K562 treated with DMSO at 1 percent for 4 hours (cell line): ENCODE results near the gene C1QTNF12. TPM values are rescaled to one million over a fixed set of nuclear protein-coding genes. Genes with fewer than 3 reads are reported as not detected.

ENCODE experiments used
- total RNA-seq: library from RNA; unstranded; fragments of 300-600 nt; gene quantifications from 2 replicates; pipeline ENCODE4 v1.2.3, GENCODE V29; 2022; ENCODE audit not compliant: insufficient read depth

C1QTNF12 gene, protein sequence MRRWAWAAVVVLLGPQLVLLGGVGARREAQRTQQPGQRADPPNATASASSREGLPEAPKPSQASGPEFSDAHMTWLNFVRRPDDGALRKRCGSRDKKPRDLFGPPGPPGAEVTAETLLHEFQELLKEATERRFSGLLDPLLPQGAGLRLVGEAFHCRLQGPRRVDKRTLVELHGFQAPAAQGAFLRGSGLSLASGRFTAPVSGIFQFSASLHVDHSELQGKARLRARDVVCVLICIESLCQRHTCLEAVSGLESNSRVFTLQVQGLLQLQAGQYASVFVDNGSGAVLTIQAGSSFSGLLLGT
- 1.9 TPM in 1 of 2 replicates, not detected in the other for total RNA-seq

DNA sequence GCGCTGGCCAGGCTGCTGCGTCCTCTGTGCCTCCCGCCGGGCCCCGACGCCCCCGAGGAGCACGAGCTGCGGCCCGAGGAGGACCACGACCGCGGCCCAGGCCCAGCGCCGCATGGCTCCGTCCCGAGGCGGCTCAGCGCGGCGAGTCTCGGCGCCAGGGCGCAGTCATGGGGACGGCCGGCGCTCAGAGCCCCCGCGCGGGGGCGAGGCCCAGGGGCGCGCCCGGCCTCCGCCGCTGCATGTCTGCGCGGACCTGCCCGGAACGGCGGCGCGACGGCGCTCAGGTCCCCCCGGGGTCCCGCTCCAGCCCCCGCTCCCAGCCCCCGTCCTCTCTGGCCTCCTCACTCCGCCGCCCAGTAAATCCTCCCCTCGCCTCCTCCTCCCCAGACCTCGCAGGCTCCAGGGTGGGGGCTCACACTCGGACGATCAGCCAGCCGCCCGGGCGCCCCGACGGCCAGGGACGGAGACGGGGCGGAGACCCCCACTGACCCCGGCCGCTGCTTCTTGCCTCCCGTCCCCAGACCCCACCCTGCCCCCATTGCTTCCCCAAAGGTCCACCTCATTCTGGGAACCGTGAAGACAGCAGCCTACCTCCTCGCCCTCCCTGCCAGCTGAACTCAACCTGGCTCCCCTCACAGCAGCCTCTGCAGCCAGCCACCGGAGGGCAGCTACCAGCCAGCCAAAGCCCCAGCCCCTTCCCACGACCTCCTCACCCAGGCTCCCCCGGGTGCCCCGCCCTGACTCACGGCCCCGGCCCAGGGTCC is at the start of gene C1QTNF12:
Gene C1QTNF12 (minus strand): TSS at position 146 of the 764 bp plus-strand sequence. CDS start 32 bp downstream, at position 114.

DNA sequence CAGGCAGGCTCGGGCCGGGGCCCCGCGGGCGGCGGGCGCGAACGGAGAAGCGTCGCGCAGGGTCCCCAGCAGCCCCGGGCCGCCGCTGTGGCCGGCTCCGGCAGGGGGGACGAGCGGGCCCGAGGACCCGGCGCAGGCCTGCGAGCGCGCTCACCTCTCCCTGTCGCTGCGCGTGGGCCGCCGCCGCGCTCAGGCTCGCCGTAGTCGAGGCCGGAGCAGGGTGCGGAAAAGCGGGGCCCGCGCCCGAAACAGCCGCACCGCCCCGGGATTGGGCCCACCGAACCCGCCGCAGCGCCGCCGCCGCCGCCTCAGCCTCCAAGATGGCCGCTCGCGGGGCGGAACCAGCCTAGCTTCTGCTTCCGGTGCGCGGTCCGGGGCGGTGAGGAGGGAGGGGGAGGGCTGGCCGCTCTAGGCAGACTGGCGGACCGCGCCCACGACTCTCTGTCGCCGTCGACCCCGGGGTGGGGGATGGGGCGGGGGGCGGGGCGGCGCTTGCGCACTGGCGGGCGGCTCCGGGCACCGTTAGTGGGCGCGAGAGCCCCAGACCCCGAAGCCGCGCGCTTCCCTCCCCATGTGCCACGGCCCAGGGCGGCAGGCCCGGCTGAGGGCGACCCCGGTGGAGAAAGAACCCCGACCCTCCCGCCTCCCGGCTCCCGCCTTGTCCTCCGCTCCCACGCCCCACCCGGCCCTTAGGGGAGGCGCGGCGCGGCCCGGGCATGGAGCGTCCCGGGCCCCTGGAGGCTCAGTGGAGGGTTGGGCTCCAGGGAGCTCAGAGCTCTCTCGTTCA is 27.2 kb upstream of the C1QTNF12 start, which contains the start of gene UBE2J2:
Gene UBE2J2 (minus strand): TSS at position 343 of the 787 bp plus-strand sequence. CDS start 5,862 bp downstream, outside the sequence.

DNA sequence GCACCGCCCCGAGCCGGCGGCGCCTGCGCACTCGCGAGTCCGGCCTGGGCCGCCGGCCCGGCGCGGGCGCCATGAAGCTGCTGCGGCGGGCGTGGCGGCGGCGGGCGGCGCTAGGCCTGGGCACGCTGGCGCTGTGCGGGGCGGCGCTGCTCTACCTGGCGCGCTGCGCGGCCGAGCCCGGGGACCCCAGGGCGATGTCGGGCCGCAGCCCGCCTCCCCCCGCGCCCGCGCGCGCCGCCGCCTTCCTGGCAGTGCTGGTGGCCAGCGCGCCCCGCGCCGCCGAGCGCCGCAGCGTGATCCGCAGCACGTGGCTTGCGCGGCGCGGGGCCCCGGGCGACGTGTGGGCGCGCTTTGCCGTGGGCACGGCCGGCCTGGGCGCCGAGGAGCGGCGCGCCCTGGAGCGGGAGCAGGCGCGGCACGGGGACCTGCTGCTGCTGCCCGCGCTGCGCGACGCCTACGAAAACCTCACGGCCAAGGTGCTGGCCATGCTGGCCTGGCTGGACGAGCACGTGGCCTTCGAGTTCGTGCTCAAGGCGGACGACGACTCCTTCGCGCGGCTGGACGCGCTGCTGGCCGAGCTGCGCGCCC is 14.2 kb downstream of the C1QTNF12 start, which contains the start of gene B3GALT6:
Gene B3GALT6 (plus strand): TSS at position 30 of the 588 bp plus-strand sequence. CDS start 42 bp downstream, at position 72.

DNA sequence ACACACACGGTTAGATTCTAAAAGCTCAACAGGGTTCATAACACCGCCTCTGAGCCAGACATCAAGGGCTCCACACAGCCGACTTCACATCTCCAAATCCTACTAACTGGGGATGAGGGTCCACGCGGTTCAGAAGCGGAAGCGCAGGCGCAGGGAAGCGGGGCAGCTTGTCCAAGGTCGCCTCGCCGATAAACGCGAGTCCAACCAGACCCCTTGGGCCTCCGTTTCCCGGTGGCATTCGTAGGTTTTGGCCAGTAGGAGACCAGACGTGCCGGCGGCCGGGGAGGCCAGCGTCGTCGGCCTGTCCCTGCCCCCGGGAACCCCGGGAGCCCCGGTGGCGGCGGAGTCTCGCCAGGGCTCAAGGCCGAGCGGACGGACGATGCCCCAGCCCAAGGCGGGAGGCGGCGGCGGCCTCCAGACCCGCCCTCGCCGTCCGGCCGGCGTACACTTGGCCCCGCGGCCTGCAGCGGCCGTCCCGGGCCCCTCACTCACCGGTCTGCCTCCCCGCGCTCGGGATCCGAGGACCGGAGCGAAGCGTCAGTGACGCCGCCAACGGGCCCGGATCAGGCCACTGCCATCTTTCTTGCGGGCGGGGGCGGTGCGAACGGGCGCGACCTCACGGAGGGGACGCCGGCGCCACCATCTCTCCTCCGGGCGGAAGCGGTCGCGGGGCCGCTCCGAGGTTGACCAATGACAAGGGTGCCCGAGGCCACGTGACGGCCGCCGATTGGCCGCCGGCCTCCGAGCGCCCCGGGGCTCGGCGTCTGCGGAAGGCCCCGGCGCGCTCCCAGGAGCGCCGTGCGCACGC is 14.9 kb downstream of the C1QTNF12 start, which contains the start of gene SDF4:
Gene SDF4 (minus strand): TSS at position 602 of the 808 bp plus-strand sequence. CDS start 3,229 bp downstream, outside the sequence.

DNA sequence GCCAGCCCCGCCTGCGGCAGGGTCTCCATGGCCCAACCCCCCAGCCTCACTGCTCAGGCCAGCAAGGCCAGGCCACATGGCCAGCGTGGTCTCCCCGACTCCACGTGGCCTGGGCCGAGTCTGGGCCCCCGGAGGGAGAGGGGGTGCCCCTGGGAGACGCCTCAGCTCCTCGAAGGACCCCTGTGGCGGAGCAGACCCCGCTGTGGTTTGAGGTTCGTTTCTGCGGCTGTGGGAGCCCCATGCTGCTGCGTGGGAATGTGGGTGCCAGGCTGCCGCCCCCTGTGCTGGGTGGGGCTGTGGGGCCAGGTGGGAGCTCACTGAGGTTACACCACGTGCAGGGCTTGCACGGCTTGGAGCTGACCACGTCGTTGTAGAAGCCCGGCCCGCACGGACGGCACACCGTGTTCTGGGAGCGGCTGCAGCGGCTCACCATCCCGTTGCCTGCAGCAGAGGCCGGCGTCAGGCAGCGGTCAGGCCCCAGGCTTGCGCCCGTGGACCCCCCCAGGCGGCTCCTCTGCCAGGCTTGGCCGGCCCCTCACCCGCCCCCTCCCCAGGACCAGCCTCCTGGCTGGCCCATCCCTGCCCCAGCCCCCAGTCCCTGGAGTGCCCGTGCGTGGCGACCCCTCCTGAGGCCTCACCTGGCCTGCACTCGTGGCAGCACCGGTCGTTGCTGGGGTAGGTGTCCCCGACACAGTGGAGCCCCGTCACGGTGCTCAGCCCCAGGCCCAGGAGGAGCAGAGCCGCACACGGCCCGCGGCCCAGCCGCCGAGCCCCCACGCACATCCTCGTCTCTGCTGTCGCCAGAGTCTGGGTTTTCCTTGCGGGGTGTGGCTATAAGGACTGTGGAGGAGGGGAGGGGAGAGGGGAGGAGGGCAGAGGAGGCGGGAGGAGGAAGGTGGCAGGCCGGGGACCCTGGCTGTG is 32.9 kb downstream of the C1QTNF12 start, which contains the start of gene TNFRSF4:
Gene TNFRSF4 (minus strand): TSS at position 809 of the 921 bp plus-strand sequence. CDS start 26 bp downstream, at position 783.

DNA sequence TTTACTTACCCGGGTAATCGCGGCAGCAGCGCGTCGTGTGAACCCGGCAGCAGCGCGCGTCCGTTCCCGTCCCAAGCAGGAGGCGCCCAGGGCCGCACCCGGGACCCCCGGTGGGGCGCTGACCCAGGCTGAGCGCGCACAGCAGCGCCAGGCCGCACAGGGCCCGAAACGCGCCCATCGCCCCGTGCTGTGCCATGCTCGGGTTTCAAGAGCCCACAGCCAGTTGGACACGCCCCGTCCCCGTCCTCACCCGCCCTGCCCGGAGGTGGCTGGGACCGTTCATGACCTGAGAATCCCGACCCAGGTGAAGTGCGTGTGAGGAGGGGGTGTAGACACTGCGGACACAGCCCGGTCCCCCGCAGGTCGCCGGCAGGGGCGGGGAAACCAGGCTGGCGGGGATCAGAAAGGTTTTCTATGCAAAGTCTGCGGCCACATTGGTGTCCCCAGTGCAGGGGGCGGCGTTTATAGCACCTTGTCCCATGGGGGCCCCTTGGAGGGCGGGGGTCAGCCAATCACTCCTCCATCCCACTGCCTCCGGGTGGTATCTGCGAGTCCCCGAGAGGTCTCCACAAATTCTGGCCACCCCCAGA is 40.1 kb downstream of the C1QTNF12 start, which contains the start of gene TNFRSF18:
Gene TNFRSF18 (minus strand): TSS at position 217 of the 590 bp plus-strand sequence. CDS start 21 bp downstream, at position 196.

Other genes with a start within 250 kb of the C1QTNF12 start
- 15.8 and 21.8 TPM in 2 replicates for gene HES4, start 246.6 kb downstream of the C1QTNF12 start, total RNA-seq
- 95.4 and 108 TPM in 2 replicates for gene ISG15, start 233.2 kb downstream of the C1QTNF12 start, total RNA-seq
- 46.6 and 56.8 TPM in 2 replicates for gene AGRN, start 226.6 kb downstream of the C1QTNF12 start, total RNA-seq
- not detected in 2 replicates for gene RNF223, start 172.4 kb downstream of the C1QTNF12 start, total RNA-seq
- gene C1orf159, start 130.6 kb downstream of the C1QTNF12 start, total RNA-seq = 24.6 and 27.6 TPM in 2 replicates
- gene TTLL10, start 72.8 kb downstream of the C1QTNF12 start, total RNA-seq = not detected in 2 replicates
- not detected in 2 replicates for gene TNFRSF18, start 40.1 kb downstream of the C1QTNF12 start, total RNA-seq
- gene TNFRSF4, start 32.6 kb downstream of the C1QTNF12 start, total RNA-seq = 1.0 TPM in 1 of 2 replicates, not detected in the other
- 270 TPM in 2 replicates for gene SDF4, start 14.7 kb downstream of the C1QTNF12 start, total RNA-seq
- gene B3GALT6, start 14.5 kb downstream of the C1QTNF12 start, total RNA-seq = 6.8 and 11.5 TPM in 2 replicates
- 94.8 and 107 TPM in 2 replicates for gene UBE2J2, start 27.1 kb upstream of the C1QTNF12 start, total RNA-seq
- 0.46 and 1.7 TPM in 2 replicates for gene SCNN1D, start 33.7 kb upstream of the C1QTNF12 start, total RNA-seq
- 30.5 and 48.6 TPM in 2 replicates for gene ACAP3, start 61.2 kb upstream of the C1QTNF12 start, total RNA-seq
- 57.5 and 60.7 TPM in 2 replicates for gene PUSL1, start 61.9 kb upstream of the C1QTNF12 start, total RNA-seq
- gene INTS11, start 77.9 kb upstream of the C1QTNF12 start, total RNA-seq = 160 and 197 TPM in 2 replicates
- 23.1 and 23.7 TPM in 2 replicates for gene CPTP, start 78.1 kb upstream of the C1QTNF12 start, total RNA-seq
- 0.54 and 1.3 TPM in 2 replicates for gene TAS1R3, start 84.6 kb upstream of the C1QTNF12 start, total RNA-seq
- 81.9 and 96.3 TPM in 2 replicates for gene DVL1, start 102.7 kb upstream of the C1QTNF12 start, total RNA-seq
- 14.5 and 15.6 TPM in 2 replicates for gene MXRA8, start 111.8 kb upstream of the C1QTNF12 start, total RNA-seq
- 225 and 272 TPM in 2 replicates for gene AURKAIP1, start 128.5 kb upstream of the C1QTNF12 start, total RNA-seq
- gene CCNL2, start 152.6 kb upstream of the C1QTNF12 start, total RNA-seq = 96.0 and 157 TPM in 2 replicates
- gene MRPL20, start 160.6 kb upstream of the C1QTNF12 start, total RNA-seq = 93.3 and 127 TPM in 2 replicates
- gene ANKRD65, start 174.6 kb upstream of the C1QTNF12 start, total RNA-seq = not detected in 2 replicates
- 7.9 and 9.2 TPM in 2 replicates for gene VWA1, start 189.0 kb upstream of the C1QTNF12 start, total RNA-seq
- 0.15 TPM in 1 of 2 replicates, not detected in the other for gene ATAD3C, start 203.0 kb upstream of the C1QTNF12 start, total RNA-seq
- gene ATAD3B, start 225.0 kb upstream of the C1QTNF12 start, total RNA-seq = 16.8 and 24.2 TPM in 2 replicates